Measurements from ENCODE around the gene ARMH3. TPM values are rescaled to one million over a fixed set of nuclear protein-coding genes. Genes with fewer than 3 reads are reported as not detected.
A peak's percentile ranks its signal among the peaks of the same experiment; 100 is the strongest.

ARMH3 gene
- total and polyA plus RNA-seq, 10 of the 15 experiments (the other 5 are each of a cell fraction or from before 2014, with no cell fraction given) = 13.0 to 33.0 (median 16.4) TPM

DNA sequence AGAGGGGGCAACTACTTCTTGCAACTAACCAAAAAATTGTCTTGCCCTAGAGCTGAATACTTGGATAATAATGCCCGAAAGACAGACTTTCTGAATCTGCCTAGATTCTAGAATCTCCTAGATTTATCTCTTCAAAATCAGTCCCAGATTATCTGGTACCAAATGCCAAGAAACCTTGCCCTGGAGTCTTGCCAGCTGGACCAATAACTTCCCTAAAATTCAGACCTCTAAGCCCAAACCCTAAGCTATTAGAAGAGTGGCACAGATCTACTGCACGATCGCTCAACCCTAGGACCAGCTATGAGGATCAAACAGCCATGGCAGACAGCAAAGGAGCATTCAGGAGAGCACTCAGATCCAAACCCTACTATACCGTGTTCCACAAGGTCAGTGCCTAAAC lies 45.0 kb downstream of the ARMH3 start (continued):
- TF ChIP-seq NR2C2 (IDR thresholded peaks at IDR 0.05; ENCODE audit: borderline replicate concordance, control insufficient read depth, insufficient read length, low read depth) = no peak

DNA sequence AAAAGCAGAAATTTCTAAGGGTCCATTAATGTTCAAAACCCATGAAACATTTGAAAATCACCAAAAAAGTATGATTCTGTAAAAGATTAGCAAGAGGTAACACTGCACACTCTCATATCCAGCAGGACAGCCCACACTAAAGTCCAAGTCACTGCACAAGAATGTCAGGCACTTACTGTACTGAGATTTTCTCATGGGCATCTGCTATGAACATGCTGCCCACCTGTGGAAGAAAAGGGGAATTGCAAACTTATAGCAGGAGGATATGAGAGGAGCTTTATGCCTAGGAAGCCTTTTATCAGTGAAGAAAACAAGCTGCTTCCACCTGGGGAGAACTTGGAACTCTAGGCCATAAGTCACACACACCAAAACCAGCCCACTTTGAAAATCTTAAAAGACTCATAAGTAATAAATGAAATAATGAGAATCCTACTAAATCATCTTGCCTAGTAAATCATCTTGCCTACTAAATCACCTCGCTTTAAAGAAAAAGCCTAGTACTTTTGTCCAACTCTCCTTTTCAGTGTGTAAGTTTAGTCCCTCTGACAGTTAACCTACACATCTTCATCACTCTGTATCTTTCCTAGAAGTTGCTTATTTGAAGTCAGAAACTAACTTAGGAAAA lies 46.1 kb downstream of the ARMH3 start:
- Histone ChIP-seq H3K4me3 (no peak overlapping the region), H3K36me3 (ENCODE audit: control insufficient read depth in 2 of 2, insufficient read depth in 2 of 2, low read length in 1 of 2) (peaks cover 0 to 7% of the 10 kb centered on the region in 2 experiments), H3K9ac (ENCODE audit: control insufficient read depth, insufficient read depth, low read length) (no peak overlapping the region), H3K4me1 (ENCODE audit: control insufficient read depth, insufficient read depth, low read length) (peaks cover 9% of the 10 kb centered on the region), H3K27me3 (replicated peaks in 1 of 2; ENCODE audit: control insufficient read depth in 2 of 2, insufficient read depth in 2 of 2, low read length in 1 of 2) (no peaks in the 10 kb centered on the region), H3K9me3 (replicated peaks; ENCODE audit: control insufficient read depth, insufficient read depth, low read length) (no peaks in the 10 kb centered on the region), H4K20me1 (ENCODE audit: control insufficient read depth, insufficient read depth) (no peaks in the 10 kb centered on the region), H3K27ac (ENCODE audit: control insufficient read depth, insufficient read depth) (no peak overlapping the region), H3K79me2 (ENCODE audit: control insufficient read depth, insufficient read depth, low read length) (no peaks in the 10 kb centered on the region), H3K4me2 (ENCODE audit: control insufficient read depth, insufficient read depth) (no peak overlapping the region), H2AFZ (ENCODE audit: control insufficient read depth, low read depth, low read length) (no peak overlapping the region)
- RAD21 ChIA-PET (ENCODE audit: unreplicated experiment) = interaction anchor here (0.6 to 16.8 kb wide), 49 partner anchors 8 to 407 kb away, joined by 3 to 538 read pairs (median 5); partner anchors contain the start of genes ARMH3, HPS6, KCNIP2 and OGA
- ATAC-seq (peak; percentile 99), DNase-seq (ENCODE audit: low read depth, low spot score) (peak; percentile 62), FAIRE-seq (peak; percentile 89)
- SMC1A ChIA-PET (ENCODE audit: uncharacterized antibody, unreplicated experiment) = interaction anchor here (0.6 to 19.5 kb wide), 56 partner anchors 9 to 341 kb away, joined by 3 to 408 read pairs (median 5); partner anchors contain the start of genes ARMH3, KCNIP2, NPM3 and OGA
- WGBS (ENCODE audit: insufficient coverage, insufficient replicate concordance, low lambda C conversion rate, missing lambda C conversion rate) = 100% methylated on average over 1 of the region's 1 CpG
- in situ Hi-C loops (cut with MboI) = loop anchor here (5.0 kb wide), 2 partner anchors 128 to 168 kb away; partner anchors contain the start of gene KCNIP2
- CTCF ChIA-PET = interaction anchor here (0.7 to 19.2 kb wide), 67 partner anchors 8 to 407 kb away, joined by 3 to 697 read pairs (median 6); partner anchors contain the start of genes ARMH3, KCNIP2, NPM3 and OGA
- no TSS peak for BruUV-seq (replicated peaks)
- POLR2A ChIA-PET = interaction anchor here (0.5 to 5.2 kb wide), 7 partner anchors 10 to 222 kb away, joined by 3 to 55 read pairs (median 4); no protein-coding TSS in a partner anchor
- intact Hi-C loops (cut with micrococcal nuclease; ENCODE audit: unreplicated experiment) = loop anchor here (1.0 to 2.0 kb wide), 3 partner anchors 63 to 170 kb away; no protein-coding TSS in a partner anchor
- no peak for TF ChIP-seq BRCA1 (IDR thresholded peaks at IDR 0.05; ENCODE audit: low read depth, low read length)
- TF ChIP-seq SIN3A (IDR thresholded peaks at IDR 0.05; ENCODE audit: low read depth, low read length) = no peak
- TF ChIP-seq, protein P1, sequence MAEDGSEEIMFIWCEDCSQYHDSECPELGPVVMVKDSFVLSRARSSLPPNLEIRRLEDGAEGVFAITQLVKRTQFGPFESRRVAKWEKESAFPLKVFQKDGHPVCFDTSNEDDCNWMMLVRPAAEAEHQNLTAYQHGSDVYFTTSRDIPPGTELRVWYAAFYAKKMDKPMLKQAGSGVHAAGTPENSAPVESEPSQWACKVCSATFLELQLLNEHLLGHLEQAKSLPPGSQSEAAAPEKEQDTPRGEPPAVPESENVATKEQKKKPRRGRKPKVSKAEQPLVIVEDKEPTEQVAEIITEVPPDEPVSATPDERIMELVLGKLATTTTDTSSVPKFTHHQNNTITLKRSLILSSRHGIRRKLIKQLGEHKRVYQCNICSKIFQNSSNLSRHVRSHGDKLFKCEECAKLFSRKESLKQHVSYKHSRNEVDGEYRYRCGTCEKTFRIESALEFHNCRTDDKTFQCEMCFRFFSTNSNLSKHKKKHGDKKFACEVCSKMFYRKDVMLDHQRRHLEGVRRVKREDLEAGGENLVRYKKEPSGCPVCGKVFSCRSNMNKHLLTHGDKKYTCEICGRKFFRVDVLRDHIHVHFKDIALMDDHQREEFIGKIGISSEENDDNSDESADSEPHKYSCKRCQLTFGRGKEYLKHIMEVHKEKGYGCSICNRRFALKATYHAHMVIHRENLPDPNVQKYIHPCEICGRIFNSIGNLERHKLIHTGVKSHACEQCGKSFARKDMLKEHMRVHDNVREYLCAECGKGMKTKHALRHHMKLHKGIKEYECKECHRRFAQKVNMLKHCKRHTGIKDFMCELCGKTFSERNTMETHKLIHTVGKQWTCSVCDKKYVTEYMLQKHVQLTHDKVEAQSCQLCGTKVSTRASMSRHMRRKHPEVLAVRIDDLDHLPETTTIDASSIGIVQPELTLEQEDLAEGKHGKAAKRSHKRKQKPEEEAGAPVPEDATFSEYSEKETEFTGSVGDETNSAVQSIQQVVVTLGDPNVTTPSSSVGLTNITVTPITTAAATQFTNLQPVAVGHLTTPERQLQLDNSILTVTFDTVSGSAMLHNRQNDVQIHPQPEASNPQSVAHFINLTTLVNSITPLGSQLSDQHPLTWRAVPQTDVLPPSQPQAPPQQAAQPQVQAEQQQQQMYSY (CRISPR knock-in tag; IDR thresholded peaks at IDR 0.05) = no peak
- no peak for TF ChIP-seq MTA3 (IDR thresholded peaks at IDR 0.05; ENCODE audit: borderline replicate concordance, low read length)
- TF ChIP-seq TBL1XR1 (IDR thresholded peaks at IDR 0.05; ENCODE audit: low read depth, low read length) = no peak
- TF ChIP-seq MEF2A (IDR thresholded peaks at IDR 0.05; ENCODE audit: insufficient read depth, low read depth, low read length) = peak; percentile 61; the same call in 1 of the 2 replicates
- TF ChIP-seq POLR2AphosphoS5 (IDR thresholded peaks at IDR 0.05; ENCODE audit: low read length) = no peak
- TF ChIP-seq EED (IDR thresholded peaks at IDR 0.05; ENCODE audit: low read depth) = no peak
- TF ChIP-seq YY1 (IDR thresholded peaks at IDR 0.05; ENCODE audit: low read depth, low read length) = peak; percentile 80
- TF ChIP-seq NFIC (IDR thresholded peaks at IDR 0.05; ENCODE audit: low read depth, low read length) = no peak
- peak; percentile 51; the same call in 1 of the 3 replicates for TF ChIP-seq POU2F2 (IDR thresholded peaks at IDR 0.05; ENCODE audit: borderline replicate concordance, low read depth, low read length)
- TF ChIP-seq JUNB (IDR thresholded peaks at IDR 0.05) = no peak
- TF ChIP-seq RAD21 (IDR thresholded peaks at IDR 0.05; ENCODE audit: insufficient read depth, low read depth, low read length) = peak; percentile 100
- TF ChIP-seq FOXM1 (IDR thresholded peaks at IDR 0.05; ENCODE audit: low read depth, low read length) = peak; percentile 84
- TF ChIP-seq ZNF217 (IDR thresholded peaks at IDR 0.05) = no peak
- TF ChIP-seq, protein P2, sequence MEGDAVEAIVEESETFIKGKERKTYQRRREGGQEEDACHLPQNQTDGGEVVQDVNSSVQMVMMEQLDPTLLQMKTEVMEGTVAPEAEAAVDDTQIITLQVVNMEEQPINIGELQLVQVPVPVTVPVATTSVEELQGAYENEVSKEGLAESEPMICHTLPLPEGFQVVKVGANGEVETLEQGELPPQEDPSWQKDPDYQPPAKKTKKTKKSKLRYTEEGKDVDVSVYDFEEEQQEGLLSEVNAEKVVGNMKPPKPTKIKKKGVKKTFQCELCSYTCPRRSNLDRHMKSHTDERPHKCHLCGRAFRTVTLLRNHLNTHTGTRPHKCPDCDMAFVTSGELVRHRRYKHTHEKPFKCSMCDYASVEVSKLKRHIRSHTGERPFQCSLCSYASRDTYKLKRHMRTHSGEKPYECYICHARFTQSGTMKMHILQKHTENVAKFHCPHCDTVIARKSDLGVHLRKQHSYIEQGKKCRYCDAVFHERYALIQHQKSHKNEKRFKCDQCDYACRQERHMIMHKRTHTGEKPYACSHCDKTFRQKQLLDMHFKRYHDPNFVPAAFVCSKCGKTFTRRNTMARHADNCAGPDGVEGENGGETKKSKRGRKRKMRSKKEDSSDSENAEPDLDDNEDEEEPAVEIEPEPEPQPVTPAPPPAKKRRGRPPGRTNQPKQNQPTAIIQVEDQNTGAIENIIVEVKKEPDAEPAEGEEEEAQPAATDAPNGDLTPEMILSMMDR (IDR thresholded peaks at IDR 0.05 in 2 of 3, conservative IDR thresholded peaks at IDR 0.05 in 1 of 3; ENCODE audit: control insufficient read depth in 2 of 3, extremely low read depth in 1 of 3, insufficient read depth in 1 of 3, low read depth in 3 of 3, low read length in 3 of 3) = peak; percentile 97 to 99 (median 99); a peak in 5 of 6 replicates
